ENCODE data around the gene GRIK1. TPM values are rescaled to one million over a fixed set of nuclear protein-coding genes. Genes with fewer than 3 reads are reported as not detected.

Gene GRIK1
- total RNA-seq, 4 donors from 2014 or later, result not detected

DNA sequence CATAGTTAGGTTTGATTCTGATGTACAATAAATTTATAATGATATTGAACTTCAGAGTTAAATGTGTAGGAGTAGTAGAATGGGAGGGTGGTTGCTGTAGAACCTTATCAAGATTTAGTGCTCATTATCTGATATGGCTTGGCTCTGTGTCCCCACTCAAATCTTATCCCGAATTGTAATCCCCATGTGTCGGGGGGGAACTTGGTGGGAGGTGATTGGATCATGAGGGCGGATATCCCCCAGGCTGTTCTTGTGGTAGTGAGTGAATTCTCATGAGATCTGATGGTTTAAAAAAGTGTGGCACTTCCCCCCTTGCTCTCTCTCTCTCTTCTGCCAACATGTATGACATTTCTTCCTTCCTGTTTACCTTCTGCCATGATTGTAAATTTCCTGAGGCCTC is 265.5 kb downstream of the GRIK1 start:
- in situ Hi-C loops (cut with MboI; ENCODE audit: low pct_ligation_motif_present in 1 of 4, low pct_unique_long_range_greater_than_20kb in 1 of 4, low sequenced_read_pairs in 3 of 4), result no loop called here

DNA sequence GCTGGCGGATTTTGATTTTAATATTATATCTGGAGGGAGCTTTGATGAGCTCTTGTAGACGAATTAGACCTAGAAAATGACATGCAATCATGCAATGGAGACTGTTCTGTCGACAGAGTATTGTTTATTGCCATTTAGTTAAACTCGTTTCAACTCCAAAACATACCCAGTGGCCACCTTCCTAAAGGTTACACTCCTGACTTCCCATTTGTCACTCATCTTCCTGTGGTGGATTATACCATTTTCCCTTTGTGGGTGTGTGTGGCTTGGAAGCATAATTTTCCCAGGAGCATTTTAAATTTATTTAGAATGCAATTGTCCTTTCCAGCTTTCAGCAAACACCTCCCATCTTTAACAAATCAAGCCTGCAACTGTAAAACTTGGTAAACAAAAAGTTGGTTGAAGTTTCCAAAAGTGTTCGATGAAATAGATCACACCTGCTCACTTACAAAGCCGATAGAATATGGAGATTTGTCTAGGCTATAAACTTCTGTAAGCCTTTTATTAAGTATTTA is 266.6 kb downstream of the GRIK1 start:
- no peak for DNase-seq
- WGBS, 2 donors (ENCODE audit: low coverage in 1 of 2), result 46 to 50% methylated on average over 6 of the region's 6 CpGs

More for the DNA sequence above, 265.5 kb downstream of the GRIK1 start:
- TF ChIP-seq POLR2A (IDR thresholded peaks at IDR 0.05), result no peak
- no peak for TF ChIP-seq CTCF (IDR thresholded peaks at IDR 0.05)
- TF ChIP-seq POLR2AphosphoS5 (IDR thresholded peaks at IDR 0.05), result no peak
- TF ChIP-seq EP300 (IDR thresholded peaks at IDR 0.05; ENCODE audit: low read depth), result no peak
- no peak overlapping the region for H3K4me3 ChIP-seq
- no peak for DNase-seq
- no peaks in the 10 kb centered on the region for H3K4me1 ChIP-seq
- H3K36me3 ChIP-seq, result no peaks in the 10 kb centered on the region
- no peak overlapping the region for H3K27ac ChIP-seq
- 57 to 62% methylated on average over 3 of the region's 3 CpGs for WGBS, 2 donors (ENCODE audit: low coverage in 1 of 2)
- intact Hi-C loops (cut with DNase I; ENCODE audit: low total_unique reads), result no loop called here
- H3K27me3 ChIP-seq, result no peaks in the 10 kb centered on the region
- H3K9me3 ChIP-seq, result no peaks in the 10 kb centered on the region

GRCh38 chr21:29671728-29672127 is 268.1 kb downstream of the GRIK1 start:
- Histone ChIP-seq H3K4me1 (no peaks in the 10 kb centered on the region), H3K27ac (no peak overlapping the region), H3K9me3 (no peaks in the 10 kb centered on the region), H3K36me3 (no peaks in the 10 kb centered on the region), H3K4me3 (no peak overlapping the region), H3K27me3 (no peaks in the 10 kb centered on the region)
- in situ Hi-C loops (cut with MboI; ENCODE audit: low pct_ligation_motif_present in 1 of 4, low pct_unique_long_range_greater_than_20kb in 1 of 4, low sequenced_read_pairs in 3 of 4), result no loop called here
- WGBS, 2 donors (ENCODE audit: low coverage in 1 of 2), result 68 to 78% methylated on average over 3 to 4 of the region's 4 CpGs
- intact Hi-C loops (cut with DNase I; ENCODE audit: low total_unique reads), result no loop called here
- DNase-seq, result no peak
- no peak for TF ChIP-seq CTCF (IDR thresholded peaks at IDR 0.05)
- no peak for TF ChIP-seq POLR2AphosphoS5 (IDR thresholded peaks at IDR 0.05)
- TF ChIP-seq EP300 (IDR thresholded peaks at IDR 0.05; ENCODE audit: low read depth), result no peak
- no peak for TF ChIP-seq POLR2A (IDR thresholded peaks at IDR 0.05)

More for the DNA sequence above, 266.6 kb downstream of the GRIK1 start:
- no peaks in the 10 kb centered on the region for H3K9me3 ChIP-seq
- in situ Hi-C loops (cut with MboI; ENCODE audit: low pct_ligation_motif_present in 1 of 4, low pct_unique_long_range_greater_than_20kb in 1 of 4, low sequenced_read_pairs in 3 of 4), result no loop called here
- intact Hi-C loops (cut with DNase I; ENCODE audit: low total_unique reads), result no loop called here
- no peak overlapping the region for H3K4me3 ChIP-seq
- H3K27ac ChIP-seq, result no peak overlapping the region
- no peak for TF ChIP-seq CTCF (IDR thresholded peaks at IDR 0.05)
- no peak for TF ChIP-seq POLR2A (IDR thresholded peaks at IDR 0.05)
- no peak for TF ChIP-seq EP300 (IDR thresholded peaks at IDR 0.05; ENCODE audit: low read depth)
- TF ChIP-seq POLR2AphosphoS5 (IDR thresholded peaks at IDR 0.05), result no peak
- H3K27me3 ChIP-seq, result no peaks in the 10 kb centered on the region
- no peaks in the 10 kb centered on the region for H3K36me3 ChIP-seq
- no peaks in the 10 kb centered on the region for H3K4me1 ChIP-seq

DNA sequence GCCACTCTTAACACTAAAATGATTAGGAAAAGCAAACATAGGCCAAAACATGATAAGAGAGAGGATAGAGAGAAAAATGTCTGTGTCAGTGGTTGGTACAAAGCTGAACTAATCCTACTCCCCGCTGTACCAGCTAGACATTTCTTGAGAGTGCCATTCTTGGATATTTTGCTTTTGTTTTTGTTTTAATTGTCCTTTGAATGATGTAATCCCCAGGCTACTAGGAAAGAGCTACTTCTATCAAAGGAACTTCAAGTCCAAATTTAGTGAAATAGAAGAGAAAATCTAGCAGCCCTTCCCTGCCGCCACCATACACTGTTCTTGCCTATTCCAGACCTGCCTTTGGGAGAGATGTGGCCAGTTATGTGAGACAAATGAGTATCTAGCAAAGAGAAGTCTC is 269.6 kb downstream of the GRIK1 start:
- in situ Hi-C loops (cut with MboI; ENCODE audit: low pct_ligation_motif_present in 1 of 4, low pct_unique_long_range_greater_than_20kb in 1 of 4, low sequenced_read_pairs in 3 of 4) (no loop called here), intact Hi-C loops (cut with DNase I; ENCODE audit: low total_unique reads) (no loop called here)
- Histone ChIP-seq H3K9me3 (no peaks in the 10 kb centered on the region), H3K27me3 (no peaks in the 10 kb centered on the region), H3K4me3 (no peak overlapping the region), H3K36me3 (no peaks in the 10 kb centered on the region), H3K27ac (no peak overlapping the region), H3K4me1 (no peaks in the 10 kb centered on the region)
- no peak for DNase-seq
- 85 to 95% methylated on average over 2 of the region's 2 CpGs for WGBS, 2 donors (ENCODE audit: low coverage in 1 of 2)
- no peak for TF ChIP-seq POLR2A (IDR thresholded peaks at IDR 0.05)
- TF ChIP-seq EP300 (IDR thresholded peaks at IDR 0.05; ENCODE audit: low read depth), result no peak
- TF ChIP-seq CTCF (IDR thresholded peaks at IDR 0.05), result no peak
- no peak for TF ChIP-seq POLR2AphosphoS5 (IDR thresholded peaks at IDR 0.05)
